Measurements from ENCODE around the gene CTTNBP2NL.

DNA sequence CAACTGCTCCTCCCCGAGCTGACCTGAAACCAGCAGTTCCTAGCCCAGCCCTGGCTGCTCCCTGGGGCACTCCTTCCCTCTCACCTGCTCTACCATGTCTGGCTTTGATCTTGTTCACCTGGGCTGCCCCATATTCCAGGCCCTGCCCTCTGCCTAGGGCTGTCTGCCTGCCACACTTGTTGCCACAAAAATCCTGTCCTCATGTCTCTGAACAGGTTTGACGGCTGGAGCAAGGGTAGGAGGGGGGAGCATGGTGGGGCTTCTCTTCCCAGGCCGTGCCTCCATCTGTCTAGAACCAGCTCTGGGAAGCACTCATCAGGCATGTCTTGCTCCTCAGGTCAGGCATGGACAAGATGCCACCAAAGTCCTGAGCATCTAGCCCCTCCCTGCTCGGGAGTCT is 68.5 kb downstream of the CTTNBP2NL start:
- TF ChIP-seq, protein P1, sequence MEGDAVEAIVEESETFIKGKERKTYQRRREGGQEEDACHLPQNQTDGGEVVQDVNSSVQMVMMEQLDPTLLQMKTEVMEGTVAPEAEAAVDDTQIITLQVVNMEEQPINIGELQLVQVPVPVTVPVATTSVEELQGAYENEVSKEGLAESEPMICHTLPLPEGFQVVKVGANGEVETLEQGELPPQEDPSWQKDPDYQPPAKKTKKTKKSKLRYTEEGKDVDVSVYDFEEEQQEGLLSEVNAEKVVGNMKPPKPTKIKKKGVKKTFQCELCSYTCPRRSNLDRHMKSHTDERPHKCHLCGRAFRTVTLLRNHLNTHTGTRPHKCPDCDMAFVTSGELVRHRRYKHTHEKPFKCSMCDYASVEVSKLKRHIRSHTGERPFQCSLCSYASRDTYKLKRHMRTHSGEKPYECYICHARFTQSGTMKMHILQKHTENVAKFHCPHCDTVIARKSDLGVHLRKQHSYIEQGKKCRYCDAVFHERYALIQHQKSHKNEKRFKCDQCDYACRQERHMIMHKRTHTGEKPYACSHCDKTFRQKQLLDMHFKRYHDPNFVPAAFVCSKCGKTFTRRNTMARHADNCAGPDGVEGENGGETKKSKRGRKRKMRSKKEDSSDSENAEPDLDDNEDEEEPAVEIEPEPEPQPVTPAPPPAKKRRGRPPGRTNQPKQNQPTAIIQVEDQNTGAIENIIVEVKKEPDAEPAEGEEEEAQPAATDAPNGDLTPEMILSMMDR (IDR thresholded peaks at IDR 0.05), result no peak
- no peak for TF ChIP-seq POLR2A (IDR thresholded peaks at IDR 0.05)

Measured in right lobe of liver (tissue), 4 donors.